ENCODE measurements around the gene USP40.

USP40 gene

GRCh38 chr2:233455491-233455890 is 111.1 kb downstream of the USP40 start:
- H3K4me3 ChIP-seq (ENCODE audit: low read depth, low read length) = no peak overlapping the region
- no peak for TF ChIP-seq CTCF (IDR thresholded peaks at IDR 0.05; ENCODE audit: control insufficient read depth, extremely low read depth, insufficient read depth)
- no peak for DNase-seq (ENCODE audit: low read depth)

- TF ChIP-seq CTCF (IDR thresholded peaks at IDR 0.05; ENCODE audit: control insufficient read depth, extremely low read depth, insufficient read depth) = no peak
- DNase-seq (ENCODE audit: low read depth) = no peak
- H3K4me3 ChIP-seq (ENCODE audit: low read depth, low read length) = no peak overlapping the region
Measured at GRCh38 chr2:233455006-233455405, 111.6 kb downstream of the USP40 start.

GRCh38 chr2:233453916-233454315 is 112.7 kb downstream of the USP40 start:
- DNase-seq (ENCODE audit: low read depth) = no peak

GRCh38 chr2:233453111-233453915 is 113.3 kb downstream of the USP40 start:
- no peak for TF ChIP-seq CTCF (IDR thresholded peaks at IDR 0.05; ENCODE audit: control insufficient read depth, extremely low read depth, insufficient read depth)
- DNase-seq (ENCODE audit: low read depth) = no peak
- H3K4me3 ChIP-seq (ENCODE audit: low read depth, low read length) = no peak overlapping the region

More at GRCh38 chr2:233453916-233454315, 112.7 kb downstream of the USP40 start:
- TF ChIP-seq CTCF (IDR thresholded peaks at IDR 0.05; ENCODE audit: control insufficient read depth, extremely low read depth, insufficient read depth) = no peak
- H3K4me3 ChIP-seq (ENCODE audit: low read depth, low read length) = no peak overlapping the region

DNA sequence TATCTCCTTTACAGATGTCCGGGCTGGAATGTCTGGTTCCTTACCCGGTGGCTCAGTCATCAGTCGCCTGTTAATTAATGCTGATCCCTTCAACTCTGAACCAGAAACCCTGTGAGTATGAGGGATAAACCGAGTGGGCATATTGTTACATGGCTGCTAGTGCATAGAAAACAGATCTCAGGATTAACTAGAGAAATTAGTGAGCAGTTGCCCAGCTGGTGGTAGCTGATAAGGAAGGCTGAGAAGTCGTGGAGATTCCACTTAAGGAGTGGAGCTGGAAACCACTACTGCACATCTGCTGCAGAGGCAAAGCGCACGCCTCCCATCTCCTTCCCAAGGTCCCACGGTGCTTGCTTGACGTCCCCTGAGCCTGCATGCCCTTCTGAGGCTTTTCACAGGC is 114.6 kb downstream of the USP40 start:
- TF ChIP-seq CTCF (IDR thresholded peaks at IDR 0.05; ENCODE audit: control insufficient read depth, extremely low read depth, insufficient read depth) = no peak
- DNase-seq (ENCODE audit: low read depth) = no peak
- H3K4me3 ChIP-seq (ENCODE audit: low read depth, low read length) = no peak overlapping the region

DNA sequence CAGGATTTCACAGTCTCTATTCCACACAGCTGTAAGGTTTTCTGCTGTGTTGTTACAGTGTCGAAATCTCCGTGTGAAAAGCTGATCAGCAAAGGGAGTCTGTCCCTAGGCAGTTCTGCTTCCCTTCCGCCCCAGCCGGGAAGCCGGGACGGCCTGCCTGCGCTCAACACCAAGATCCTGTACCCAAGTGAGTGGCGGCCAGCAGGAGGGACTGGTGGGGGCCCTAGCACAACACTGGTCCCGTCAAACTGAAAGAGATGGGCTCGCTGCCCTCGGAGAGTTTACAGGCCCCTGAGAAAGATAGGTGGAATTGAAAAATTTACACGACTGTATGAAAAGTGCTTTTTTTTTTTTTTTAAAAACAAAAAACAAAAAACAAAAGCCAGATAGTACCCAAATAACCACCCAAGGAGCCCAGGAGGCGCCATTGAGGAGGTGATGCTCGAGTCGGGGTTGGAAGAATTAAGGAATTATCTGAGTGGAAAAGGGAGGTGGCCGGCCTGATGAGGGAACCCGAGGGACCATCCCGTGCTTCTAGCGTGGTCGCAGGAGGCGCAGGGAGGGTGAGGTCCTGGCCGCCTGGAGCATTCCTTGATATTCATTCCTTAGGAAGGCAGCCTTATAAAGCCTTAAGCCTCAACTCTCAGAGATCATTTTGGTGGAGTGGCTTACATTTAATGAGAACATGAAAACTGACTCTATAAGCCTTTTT is 115.6 kb downstream of the USP40 start:
- TF ChIP-seq CTCF (IDR thresholded peaks at IDR 0.05; ENCODE audit: control insufficient read depth, extremely low read depth, insufficient read depth) = no peak
- DNase-seq (ENCODE audit: low read depth) = no peak

More for the DNA sequence above, 115.6 kb downstream of the USP40 start:
- H3K4me3 ChIP-seq (ENCODE audit: low read depth, low read length) = no peak overlapping the region

All from LNCaP clone FGC (cell line).